GM21515 (cell line): Measurements from ENCODE around the gene SLC7A1.

Source experiments
- ATAC-seq: cut with Tn5 transposase; IDR thresholded peaks from one replicate; pipeline ENCODE4 v1.9.1; 2021; ENCODE audit not compliant: unreplicated experiment

The SLC7A1 gene

DNA sequence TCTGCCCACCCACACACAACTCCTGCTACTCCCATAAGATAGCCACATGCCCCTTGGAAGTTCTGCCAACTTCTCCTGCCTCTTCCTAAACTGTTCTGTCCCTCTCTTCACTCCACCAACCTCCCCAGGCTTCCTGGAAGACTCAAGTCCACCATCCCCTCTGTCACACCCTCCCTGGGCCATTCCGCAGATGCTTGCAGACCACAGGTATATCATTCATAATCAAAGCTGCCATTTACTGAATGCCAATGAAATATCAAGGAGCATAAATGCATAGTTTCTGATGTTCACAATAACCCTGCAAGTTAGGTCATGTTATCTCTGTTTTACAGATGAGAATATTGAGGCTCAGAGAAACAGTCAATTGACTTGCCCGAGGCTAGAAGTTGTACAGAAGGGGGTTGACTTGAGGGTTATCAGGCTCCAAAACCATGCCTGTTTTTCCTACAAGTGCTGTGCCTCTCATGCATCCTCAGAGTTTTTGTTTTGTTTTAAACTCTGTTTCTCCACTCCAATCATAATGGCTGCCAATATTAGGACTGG lies 135.6 kb downstream of the SLC7A1 start:
- ATAC-seq = no peak
